Ascending aorta (tissue), 2 donors: Measurements from ENCODE around the gene ACKR4. TPM values are rescaled to one million over a fixed set of nuclear protein-coding genes. Genes with fewer than 3 reads are reported as not detected.

Experiments used
- DNase-seq, 2 donors: peaks; one replicate each; pipeline ENCODE4 v3.0.0-alpha.2; 2019; ENCODE audit warnings: low spot score in 2 of 2
- H3K27ac ChIP-seq, 2 donors: fragments of 200-600 bp; sonication (generic); one replicate each; pipeline ENCODE4 v1.5.1; 2016 to 2017; ENCODE audit warnings: mild to moderate bottlenecking in 1 of 2
- H3K27me3 ChIP-seq: fragments of 200-600 bp; sonication (generic); one replicate; pipeline ENCODE4 v1.5.1; 2017
- H3K36me3 ChIP-seq, 2 donors: fragments of 200-600 bp; sonication (generic); one replicate each; pipeline ENCODE4 v1.5.1; 2016
- H3K4me1 ChIP-seq, 2 donors: fragments of 200-600 bp; sonication (generic); one replicate each; pipeline ENCODE4 v1.5.1; 2016 to 2017; ENCODE audit warnings: mild to moderate bottlenecking in 1 of 2
- H3K4me3 ChIP-seq, 2 donors: fragments of 200-600 bp; sonication (generic); one replicate each; pipeline ENCODE4 v1.5.1; 2016 to 2017; ENCODE audit warnings: mild to moderate bottlenecking in 1 of 2
- H3K9me3 ChIP-seq, 2 donors: fragments of 200-600 bp; sonication (generic); one replicate each; pipeline ENCODE4 v1.5.1; 2016
- intact Hi-C: fragments of 100-400 bp; cut with DNase I; formaldehyde crosslinking; loops from one replicate; pipeline ENCODE4 v1.15.1; 2023
- total RNA-seq: library from RNA; depleted of rRNA; stranded (reverse); fragments of >200 nt; gene quantifications from one replicate; pipeline ENCODE4 v1.1.0, GENCODE V29; 2016
- TF ChIP-seq, protein P1 (sequence below), 3 experiments: fragments of 200-600 bp in 2 of 3; fragments of 450-650 bp in 1 of 3; sonication (generic) in 2 of 3; IDR thresholded peaks; one replicate each; pipeline ENCODE4 v1.5.1; 2016 to 2019; ENCODE audit warnings: antibody characterized with exemption in 3 of 3, mild to moderate bottlenecking in 1 of 3, moderate library complexity in 1 of 3

Gene ACKR4
- 12.8 TPM for total RNA-seq

DNA sequence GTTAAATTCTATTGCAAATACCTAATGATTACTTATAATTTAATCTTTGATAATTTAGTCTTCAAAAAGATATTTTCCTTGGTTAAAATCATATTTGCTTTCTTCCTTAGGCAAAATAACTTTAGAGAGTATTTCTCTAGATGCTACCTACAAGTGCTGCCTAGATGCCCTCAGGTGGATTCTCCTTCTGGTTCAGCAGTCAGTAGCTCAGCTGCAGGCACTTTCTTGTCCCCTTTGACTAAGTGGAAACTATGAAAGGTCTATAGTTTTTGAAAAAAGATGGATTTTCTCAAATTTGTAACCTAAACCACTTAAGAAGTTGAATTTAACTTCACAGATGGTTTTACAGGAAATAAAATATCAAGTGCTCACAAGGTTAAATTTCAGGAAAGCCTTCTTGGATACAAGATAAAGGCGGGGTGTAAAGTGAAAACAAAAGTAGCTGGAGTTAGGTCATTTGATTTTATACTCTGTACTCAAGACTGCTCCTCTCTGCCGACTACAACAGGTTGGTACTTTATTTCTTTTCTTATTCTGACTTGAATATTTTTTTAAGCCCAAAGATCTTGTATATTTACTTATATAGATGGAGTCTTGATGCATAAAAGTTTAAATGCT lies at the start of gene ACKR4:
Gene ACKR4 (plus strand): TSS at position 455 of the 618 bp plus-strand sequence. CDS start 3,128 bp downstream, outside the sequence.
- no peaks in the 10 kb centered on the region for H3K27me3 ChIP-seq
- intact Hi-C loops = no loop called here
- H3K36me3 ChIP-seq = peaks cover 0 to 3% of the 10 kb centered on the region in 2 donors
- TF ChIP-seq, protein P1, sequence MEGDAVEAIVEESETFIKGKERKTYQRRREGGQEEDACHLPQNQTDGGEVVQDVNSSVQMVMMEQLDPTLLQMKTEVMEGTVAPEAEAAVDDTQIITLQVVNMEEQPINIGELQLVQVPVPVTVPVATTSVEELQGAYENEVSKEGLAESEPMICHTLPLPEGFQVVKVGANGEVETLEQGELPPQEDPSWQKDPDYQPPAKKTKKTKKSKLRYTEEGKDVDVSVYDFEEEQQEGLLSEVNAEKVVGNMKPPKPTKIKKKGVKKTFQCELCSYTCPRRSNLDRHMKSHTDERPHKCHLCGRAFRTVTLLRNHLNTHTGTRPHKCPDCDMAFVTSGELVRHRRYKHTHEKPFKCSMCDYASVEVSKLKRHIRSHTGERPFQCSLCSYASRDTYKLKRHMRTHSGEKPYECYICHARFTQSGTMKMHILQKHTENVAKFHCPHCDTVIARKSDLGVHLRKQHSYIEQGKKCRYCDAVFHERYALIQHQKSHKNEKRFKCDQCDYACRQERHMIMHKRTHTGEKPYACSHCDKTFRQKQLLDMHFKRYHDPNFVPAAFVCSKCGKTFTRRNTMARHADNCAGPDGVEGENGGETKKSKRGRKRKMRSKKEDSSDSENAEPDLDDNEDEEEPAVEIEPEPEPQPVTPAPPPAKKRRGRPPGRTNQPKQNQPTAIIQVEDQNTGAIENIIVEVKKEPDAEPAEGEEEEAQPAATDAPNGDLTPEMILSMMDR (IDR thresholded peaks at IDR 0.05) = no peak
- H3K27ac ChIP-seq = peak within 1 kb of the TSS; percentile 24 to 31
- no peak for DNase-seq
- H3K4me3 ChIP-seq = peak within 1 kb of the TSS; percentile 29 to 58
- H3K4me1 ChIP-seq = peaks cover 0 to 21% of the 10 kb centered on the region in 2 donors
- H3K9me3 ChIP-seq = no peaks in the 10 kb centered on the region

DNA sequence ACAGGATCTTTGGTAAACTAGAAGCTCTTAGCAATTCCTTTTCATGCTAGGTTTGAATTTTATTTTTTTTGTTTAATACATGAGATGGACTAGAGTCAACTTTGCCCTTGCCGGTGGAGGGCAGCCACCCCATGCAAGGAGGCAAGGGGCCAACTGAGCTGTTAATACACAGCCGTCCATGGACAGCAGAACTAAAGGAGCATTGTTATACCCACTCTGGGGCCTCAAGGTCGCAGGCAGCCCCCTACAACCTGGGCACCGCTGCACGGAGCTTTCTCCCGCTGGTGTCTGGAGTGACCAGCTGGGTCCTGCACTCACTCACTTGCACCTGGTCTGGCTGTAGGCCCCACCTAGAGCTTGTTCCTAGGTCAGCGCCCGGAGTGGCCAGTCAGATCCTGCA lies 47.9 kb upstream of the ACKR4 start:
- Histone ChIP-seq H3K27ac (no peak overlapping the region), H3K36me3 (no peaks in the 10 kb centered on the region), H3K4me1 (peaks cover 8 to 9% of the 10 kb centered on the region in 2 donors), H3K9me3 (no peaks in the 10 kb centered on the region), H3K27me3 (no peaks in the 10 kb centered on the region), H3K4me3 (no peak overlapping the region)
- DNase-seq = no peak
- intact Hi-C loops = no loop called here
- TF ChIP-seq, protein P1 (IDR thresholded peaks at IDR 0.05) = no peak

DNA sequence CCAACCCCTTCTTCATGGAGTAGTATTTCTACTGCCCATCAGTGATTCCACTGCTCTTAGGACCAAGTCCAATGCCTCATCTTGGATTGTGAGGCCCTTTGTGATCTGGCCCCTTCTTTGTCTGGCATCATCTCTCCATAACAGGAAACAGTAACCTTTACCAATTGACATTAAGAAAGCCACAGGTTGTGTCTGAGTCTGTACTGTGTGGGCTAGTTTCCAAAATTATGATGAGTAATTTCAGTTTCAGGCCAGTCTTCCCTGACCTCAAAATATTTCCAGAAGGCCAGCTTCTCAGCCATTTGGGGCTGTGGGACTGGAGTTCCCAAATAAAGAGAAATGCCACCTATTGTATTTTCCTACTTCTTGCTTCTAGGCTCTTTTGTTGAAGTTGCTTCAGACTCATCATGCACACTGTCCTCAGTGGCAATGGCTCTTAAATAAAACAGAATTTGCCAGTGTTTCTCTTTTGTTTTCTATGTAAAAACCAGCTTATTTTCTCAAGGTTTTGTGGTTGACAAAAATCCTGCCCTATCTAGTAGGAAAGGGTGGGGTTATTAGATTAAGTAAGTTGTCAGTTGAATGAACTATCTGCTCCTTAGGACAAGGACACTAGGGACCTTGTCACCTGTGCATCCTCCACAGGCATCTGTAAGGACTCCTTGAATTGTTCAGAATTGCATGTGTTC lies 47.0 kb upstream of the ACKR4 start:
- TF ChIP-seq, protein P1 (IDR thresholded peaks at IDR 0.05) = no peak
- intact Hi-C loops = no loop called here

DNA sequence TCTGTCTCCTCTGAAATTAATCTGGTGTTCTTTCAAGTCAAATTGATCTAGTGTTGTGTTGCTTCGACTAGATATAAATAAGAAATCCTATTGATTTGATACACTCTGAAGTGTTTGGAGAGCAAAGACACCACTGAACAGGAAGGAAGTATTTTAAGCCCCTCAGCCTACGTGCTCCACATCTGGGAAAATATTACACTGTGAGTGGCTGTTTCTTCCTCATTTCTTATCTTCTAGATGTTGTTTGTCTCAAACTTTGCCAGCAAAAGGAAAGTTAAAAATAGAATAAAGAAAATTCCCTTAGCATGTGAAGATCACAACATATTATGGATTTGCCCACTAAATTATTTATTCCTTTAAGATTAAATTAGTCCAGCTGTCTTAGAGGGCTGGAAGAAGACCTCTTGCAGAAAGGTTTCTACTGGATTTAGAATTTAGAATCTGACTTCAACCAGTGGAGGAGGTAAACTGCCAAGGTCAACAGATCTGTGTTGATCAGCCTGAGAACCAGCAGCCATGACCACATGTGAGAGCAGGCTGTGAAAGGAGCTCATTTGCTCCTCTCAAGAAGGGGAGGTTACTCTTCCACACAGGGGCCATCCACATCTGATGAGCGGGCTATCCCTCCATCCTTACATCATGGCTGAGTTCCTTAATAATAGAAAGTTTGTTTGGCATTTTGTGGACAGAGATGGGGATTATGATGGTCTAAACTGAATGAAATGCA lies 46.3 kb upstream of the ACKR4 start:
- Histone ChIP-seq H3K36me3 (no peaks in the 10 kb centered on the region), H3K4me3 (peak overlapping the region in 1 of 2 donors; percentile 4), H3K4me1 (peaks cover 8 to 9% of the 10 kb centered on the region in 2 donors), H3K9me3 (no peaks in the 10 kb centered on the region), H3K27ac (peak overlapping the region; percentile 48 to 59), H3K27me3 (no peaks in the 10 kb centered on the region)
- intact Hi-C loops = no loop called here
- no peak for DNase-seq
- TF ChIP-seq, protein P1 (IDR thresholded peaks at IDR 0.05) = no peak

More for the DNA sequence above, 47.0 kb upstream of the ACKR4 start:
- Histone ChIP-seq H3K9me3 (no peaks in the 10 kb centered on the region), H3K4me1 (peaks cover 8 to 9% of the 10 kb centered on the region in 2 donors), H3K4me3 (no peak overlapping the region), H3K27ac (peak overlapping the region; percentile 48 to 59), H3K36me3 (no peaks in the 10 kb centered on the region), H3K27me3 (no peaks in the 10 kb centered on the region)
- DNase-seq = no peak

DNA sequence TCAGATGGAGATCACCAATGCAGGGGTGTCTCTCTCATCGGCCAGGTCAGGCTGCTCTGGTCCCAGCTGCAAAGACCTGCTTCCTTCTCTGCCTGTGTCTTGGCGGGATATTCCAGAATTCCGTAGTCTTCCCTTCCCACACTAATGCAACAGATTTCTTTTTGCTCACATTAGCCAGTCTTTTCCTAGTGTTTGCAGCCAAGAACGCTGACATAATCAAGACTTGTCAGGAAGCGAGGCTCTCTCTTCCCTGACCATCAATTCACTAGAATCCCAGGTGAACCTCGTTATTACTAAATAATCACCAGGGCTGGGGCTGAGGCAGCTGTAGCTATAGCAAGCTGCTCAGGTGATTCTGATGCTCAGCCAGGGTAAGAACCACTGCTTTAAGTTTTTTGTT lies 43.2 kb upstream of the ACKR4 start:
- DNase-seq = no peak
- peaks cover 8 to 9% of the 10 kb centered on the region in 2 donors for H3K4me1 ChIP-seq
- TF ChIP-seq, protein P1 (IDR thresholded peaks at IDR 0.05) = no peak
- H3K36me3 ChIP-seq = peaks cover 4 to 18% of the 10 kb centered on the region in 2 donors
- H3K27ac ChIP-seq = no peak overlapping the region
- H3K27me3 ChIP-seq = no peaks in the 10 kb centered on the region
- intact Hi-C loops = no loop called here
- H3K9me3 ChIP-seq = no peaks in the 10 kb centered on the region
- H3K4me3 ChIP-seq = no peak overlapping the region
